HG03097 (cell line): Measurements from ENCODE around the gene HSPA9.

Experiments
- ATAC-seq: cut with Tn5 transposase; IDR thresholded peaks from one replicate; pipeline ENCODE4 v1.9.1; 2021; ENCODE audit not compliant: unreplicated experiment, low FRiP score

The HSPA9 gene

GRCh38 chr5:138575194-138576015, at the start of gene HSPA9:
HSPA9 (minus strand) TSS chr5:138575401; CDS start chr5:138575318, 83 bp downstream.
- peak; percentile 78 for ATAC-seq

DNA sequence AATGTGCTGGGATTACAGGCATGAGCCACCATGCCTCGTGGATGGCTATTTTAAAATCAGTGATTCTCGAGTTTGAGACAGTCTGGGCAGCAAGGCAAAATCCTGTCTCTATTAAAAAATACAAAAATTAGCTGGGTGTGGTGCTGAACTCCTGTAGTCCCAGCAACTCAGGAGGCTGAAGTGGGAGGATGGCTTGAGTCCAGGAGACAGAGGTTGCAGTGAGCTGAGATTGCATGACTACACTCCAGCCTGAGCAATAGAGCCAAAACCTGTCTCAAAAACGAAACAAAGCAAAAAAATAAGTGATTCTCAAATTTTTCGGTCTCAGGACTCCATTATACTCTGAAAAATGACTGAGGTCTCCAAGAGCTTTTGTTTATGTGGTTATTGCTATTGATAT, 47.9 kb upstream of the HSPA9 start:
- no peak for ATAC-seq

DNA sequence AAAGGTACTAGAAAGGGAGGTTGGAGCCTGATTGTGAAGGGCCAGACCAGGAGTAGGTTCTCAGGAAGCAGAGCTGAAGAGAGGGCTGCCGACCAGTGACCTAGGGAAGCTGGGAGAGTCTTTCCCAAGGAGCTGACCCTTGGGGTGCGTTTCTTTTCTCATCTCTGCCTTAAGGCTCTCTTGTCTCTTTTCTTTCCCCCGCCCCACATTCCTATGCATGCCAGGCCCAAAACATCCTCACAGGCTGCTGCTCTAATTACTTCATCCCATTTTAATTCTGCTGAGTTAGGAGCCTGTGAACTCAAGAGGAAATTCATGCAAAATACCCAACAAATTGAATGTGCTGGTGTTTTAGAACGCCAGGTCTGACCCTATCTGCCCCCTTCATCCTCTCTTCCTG, 46.9 kb upstream of the HSPA9 start:
- no peak for ATAC-seq

DNA sequence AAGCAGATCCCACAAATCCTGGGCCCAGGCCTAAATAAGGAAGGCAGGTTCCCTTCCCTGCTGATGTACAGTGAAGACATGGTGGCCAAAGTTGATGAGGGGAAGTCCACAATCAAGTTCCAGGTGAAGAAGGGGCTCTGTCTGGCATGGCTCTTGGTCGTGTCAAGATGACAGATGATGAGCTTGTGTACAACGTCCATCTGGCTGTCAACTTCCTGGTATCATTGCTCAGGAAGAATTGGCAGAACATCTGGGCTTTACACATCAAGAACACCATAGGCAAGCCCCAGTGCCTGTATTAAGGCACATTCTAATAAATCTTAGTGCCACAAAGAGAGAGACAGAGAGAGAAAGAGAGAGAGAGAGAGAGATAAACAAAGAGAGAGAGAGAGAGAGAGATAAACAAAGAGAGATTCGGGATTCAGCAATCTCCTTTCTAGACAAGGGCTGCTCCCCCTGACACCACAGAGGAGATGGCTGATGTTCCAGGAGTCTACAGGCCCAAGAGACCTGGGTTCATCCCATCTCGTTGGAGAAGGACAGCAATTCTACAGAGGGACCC, 45.5 kb upstream of the HSPA9 start:
- ATAC-seq: no peak

- ATAC-seq: no peak
Observed at GRCh38 chr5:138616508-138616907, 41.3 kb upstream of the HSPA9 start.

GRCh38 chr5:138615461-138615860, 40.3 kb upstream of the HSPA9 start:
- ATAC-seq: no peak

GRCh38 chr5:138611678-138612218, 36.5 kb upstream of the HSPA9 start:
- no peak for ATAC-seq

GRCh38 chr5:138610918-138611677, 35.9 kb upstream of the HSPA9 start:
- ATAC-seq: no peak

GRCh38 chr5:138610415-138610917, 35.3 kb upstream of the HSPA9 start:
- ATAC-seq: no peak

- no peak for ATAC-seq
Observed at GRCh38 chr5:138606378-138607064, 31.3 kb upstream of the HSPA9 start.

DNA sequence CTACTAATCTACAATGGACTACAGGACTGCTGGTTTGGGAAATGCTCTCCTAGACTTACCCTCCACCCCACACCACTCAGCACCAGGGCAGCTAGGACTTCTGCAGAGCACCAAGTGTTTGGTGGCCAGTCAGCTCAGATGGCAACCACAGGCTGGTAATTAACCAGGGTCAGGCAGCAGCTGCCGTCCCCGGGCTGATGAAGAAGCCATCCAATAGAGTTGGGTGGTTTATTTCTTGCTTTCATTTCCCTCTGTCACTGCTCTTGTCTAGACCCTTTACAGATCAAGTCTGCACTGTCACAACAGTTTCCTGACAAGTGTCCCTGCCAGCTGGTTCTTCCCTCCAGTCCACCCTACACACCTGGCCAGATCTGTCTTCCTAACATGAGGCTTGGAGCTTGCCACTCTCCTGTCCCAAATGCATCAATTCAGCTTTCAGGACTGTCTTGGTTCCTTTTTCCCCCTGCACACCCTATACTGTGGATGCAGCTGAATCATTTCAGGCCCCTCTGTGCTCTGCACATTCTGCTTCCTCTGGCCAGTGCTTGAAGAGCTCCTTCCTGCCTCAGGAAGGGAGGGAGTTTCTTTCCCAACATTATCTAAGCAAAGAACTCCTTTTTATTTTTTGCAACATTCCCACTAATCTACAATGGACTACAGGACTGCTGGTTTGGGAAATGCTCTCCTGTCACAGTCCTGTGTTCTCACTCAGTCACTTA, 30.2 kb upstream of the HSPA9 start:
- ATAC-seq: peak; percentile 64

- no peak for ATAC-seq
Observed at GRCh38 chr5:138604176-138604785, 29.1 kb upstream of the HSPA9 start.

DNA sequence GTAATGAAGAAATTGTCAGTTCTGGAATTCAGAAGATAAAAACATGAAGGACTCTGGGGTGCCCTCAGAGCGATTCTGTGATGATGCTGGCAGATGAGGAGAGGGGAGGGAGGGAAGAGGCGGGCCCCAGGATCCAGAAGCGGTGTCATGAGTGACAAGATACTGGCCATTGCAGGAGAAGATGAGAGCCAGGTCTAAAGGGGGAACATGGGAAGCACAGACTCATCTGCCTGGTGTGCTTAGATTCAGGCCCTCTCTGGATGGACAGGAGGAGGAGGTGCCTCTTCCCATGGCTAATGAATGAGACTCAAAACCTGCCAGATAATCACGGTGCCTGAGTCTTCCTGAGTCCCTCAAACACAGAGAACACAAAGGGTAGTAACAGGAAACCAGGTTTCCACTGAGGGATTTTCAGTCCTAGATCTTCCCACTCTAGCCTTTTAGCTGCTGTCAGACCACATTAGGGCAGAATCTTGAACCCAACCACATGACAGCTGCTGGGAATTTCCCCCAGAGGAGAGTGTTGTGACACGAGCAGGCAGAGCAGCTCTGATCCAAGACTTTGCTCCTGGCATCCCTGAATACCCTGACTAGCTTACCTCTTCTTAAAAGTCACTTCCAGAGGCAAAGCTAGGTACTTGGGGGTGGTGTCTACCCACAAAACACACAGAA, 28.2 kb upstream of the HSPA9 start:
- ATAC-seq: no peak

DNA sequence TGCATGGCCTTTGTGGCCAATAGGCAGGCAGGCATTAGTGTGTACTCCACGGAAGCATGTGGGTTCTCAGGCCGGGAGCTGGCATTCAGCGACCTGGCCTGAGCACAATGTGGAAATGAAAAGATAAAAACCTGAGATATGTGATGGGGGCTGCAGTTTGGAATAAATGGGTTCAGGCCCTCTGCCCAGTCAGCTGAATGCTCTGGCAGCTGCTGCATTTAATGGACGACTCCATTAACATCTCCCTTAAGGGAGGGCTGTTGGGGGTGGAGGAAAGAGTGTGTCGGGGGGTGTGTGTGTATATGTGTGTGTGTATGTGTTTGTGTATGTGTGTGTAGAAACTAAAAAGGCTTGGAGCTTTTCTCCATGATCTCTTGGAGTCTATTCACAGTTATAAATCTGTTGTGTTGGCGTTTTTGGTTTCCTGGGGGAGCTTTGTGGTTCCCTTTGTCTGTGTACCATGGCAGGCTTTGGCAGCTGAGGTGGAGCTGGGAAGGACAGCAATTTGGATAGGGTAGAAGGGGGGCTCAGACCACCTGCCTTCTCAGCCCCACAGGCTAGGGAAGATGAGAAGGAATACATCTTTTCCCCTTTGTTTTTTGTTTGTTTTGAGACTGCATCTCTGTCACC, 27.3 kb upstream of the HSPA9 start:
- no peak for ATAC-seq

GRCh38 chr5:138601444-138601843, 26.2 kb upstream of the HSPA9 start:
- ATAC-seq: no peak

DNA sequence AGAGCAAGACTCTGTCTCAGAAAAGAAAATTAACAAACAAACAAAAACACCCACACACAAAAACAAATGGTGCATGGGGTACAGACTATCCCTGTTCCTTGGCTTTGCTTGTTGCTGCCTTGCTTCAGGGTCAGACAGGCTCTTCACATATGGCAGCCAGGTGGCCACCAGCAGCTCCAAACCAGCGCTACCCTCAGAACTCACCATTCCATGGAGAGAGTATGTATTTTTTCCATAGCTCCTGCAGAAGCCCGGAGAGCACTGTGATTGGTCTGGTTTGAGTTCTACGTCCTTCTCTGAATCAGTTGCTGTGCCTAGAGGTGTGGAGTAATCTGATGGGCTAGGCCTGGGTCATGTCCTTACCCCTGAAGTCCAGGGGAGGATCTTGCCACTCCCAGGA, 25.2 kb upstream of the HSPA9 start:
- no peak for ATAC-seq

DNA sequence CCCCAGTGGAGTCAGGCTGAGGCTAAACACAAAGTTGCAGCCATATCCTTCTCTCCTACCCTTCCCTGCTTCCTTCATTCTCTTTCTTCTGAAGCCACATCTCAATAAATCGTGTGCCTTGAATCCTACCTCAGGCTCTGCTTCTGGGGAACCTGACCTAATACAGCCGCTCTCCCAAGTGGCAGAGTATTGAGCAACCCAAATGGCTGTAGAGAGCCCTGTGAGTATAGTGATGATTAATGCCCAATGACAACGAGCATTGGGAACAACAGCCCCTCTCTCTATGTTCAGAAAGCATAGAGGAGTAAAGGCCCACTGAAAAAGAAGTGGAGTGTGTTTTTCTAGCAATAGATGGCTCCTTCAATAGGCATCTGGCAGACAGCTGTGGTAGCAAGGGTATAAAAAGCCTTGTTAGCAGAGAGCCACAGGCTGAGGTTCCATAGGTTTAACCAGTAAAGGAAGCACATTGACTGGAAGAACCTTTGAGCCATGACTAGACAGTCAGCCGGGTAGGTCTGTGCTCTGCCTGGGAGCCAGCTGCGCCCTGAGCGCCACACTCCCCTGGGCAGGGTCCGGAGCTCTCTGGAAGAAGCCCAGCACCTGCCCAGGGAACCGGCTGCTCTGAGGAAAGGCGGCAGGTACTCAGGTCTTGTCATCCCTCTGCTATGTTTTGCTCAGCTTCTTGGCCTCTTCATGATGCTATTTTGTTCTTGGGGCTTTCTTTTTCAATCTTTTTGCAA, 22.6 kb upstream of the HSPA9 start:
- no peak for ATAC-seq
